HCT116 (cell line): ENCODE measurements around the gene LRIF1.

Experiments used
- EZH2phosphoT487 ChIP-seq: fragments of 200-600 bp; IDR thresholded peaks from 2 replicates; pipeline ENCODE4 v1.6.1; 2018; ENCODE audit warnings: antibody characterized with exemption, borderline replicate concordance
- POLR2AphosphoS5 ChIP-seq: IDR thresholded peaks from 2 replicates; pipeline ENCODE4 v1.6.1; 2011; ENCODE audit warnings: mild to moderate bottlenecking, low read depth, low read length, moderate library complexity

- no peak for TF ChIP-seq POLR2AphosphoS5
- no peak for TF ChIP-seq EZH2phosphoT487
Observed at GRCh38 chr1:110928191-110928590, 35.5 kb downstream of the LRIF1 start.
